ENCODE results near the gene CX3CR1. TPM values are rescaled to one million over a fixed set of nuclear protein-coding genes. Genes with fewer than 3 reads are reported as not detected.

The CX3CR1 gene
- total RNA-seq, 1 experiment from 2014 or later, result not detected

DNA sequence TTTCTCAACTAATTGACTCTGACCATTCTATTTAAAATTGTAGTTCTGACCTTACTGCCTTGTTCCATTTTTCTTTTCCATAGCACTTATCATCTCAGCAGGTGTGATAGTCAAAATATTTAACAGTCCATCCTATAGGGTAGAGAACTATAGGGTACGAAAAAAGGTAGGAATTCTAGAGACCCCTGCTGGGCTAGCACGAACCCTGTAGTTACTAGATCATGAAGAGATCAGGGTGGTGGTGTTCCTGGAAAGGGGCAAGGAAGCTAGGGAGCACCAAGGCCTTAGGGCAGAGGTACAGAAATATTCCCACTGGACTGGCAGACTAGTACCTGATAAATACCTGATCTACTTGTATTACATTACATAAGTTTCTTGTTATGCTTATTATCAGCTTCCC lies 55.5 kb downstream of the CX3CR1 start:
- intact Hi-C loops (cut with micrococcal nuclease; ENCODE audit: unreplicated experiment) (no loop called here), in situ Hi-C loops (cut with HindIII; ENCODE audit: low pct_unique_long_range_greater_than_20kb, low sequenced_read_pairs) (no loop called here)
- Histone ChIP-seq H3K27ac (ENCODE audit: low read length) (no peak overlapping the region), H3K27me3 (ENCODE audit: control insufficient read depth, insufficient read depth, low read length) (peaks cover 4% of the 10 kb centered on the region; the same call in 1 of the 2 replicates), H3K9me3 (ENCODE audit: control insufficient read depth, insufficient read depth, low read depth, low read length) (no peaks in the 10 kb centered on the region), H3K4me1 (ENCODE audit: control insufficient read depth, insufficient read depth, low read length) (no peaks in the 10 kb centered on the region), H3K36me3 (ENCODE audit: control insufficient read depth, insufficient read depth, low read length) (no peaks in the 10 kb centered on the region), H3K4me3 (ENCODE audit: low read depth in 2 of 2, low read length in 2 of 2) (no peak overlapping the region)
- BruUV-seq (replicated peaks), result no TSS peak
- DNase-seq (ENCODE audit: low read depth, low spot score) (no peak), ATAC-seq (no peak)
- CTCF ChIA-PET, result no interaction called here
- no peak for TF ChIP-seq POLR2AphosphoS5 (IDR thresholded peaks at IDR 0.05; ENCODE audit: low read depth, low read length)
- TF ChIP-seq, protein P1, sequence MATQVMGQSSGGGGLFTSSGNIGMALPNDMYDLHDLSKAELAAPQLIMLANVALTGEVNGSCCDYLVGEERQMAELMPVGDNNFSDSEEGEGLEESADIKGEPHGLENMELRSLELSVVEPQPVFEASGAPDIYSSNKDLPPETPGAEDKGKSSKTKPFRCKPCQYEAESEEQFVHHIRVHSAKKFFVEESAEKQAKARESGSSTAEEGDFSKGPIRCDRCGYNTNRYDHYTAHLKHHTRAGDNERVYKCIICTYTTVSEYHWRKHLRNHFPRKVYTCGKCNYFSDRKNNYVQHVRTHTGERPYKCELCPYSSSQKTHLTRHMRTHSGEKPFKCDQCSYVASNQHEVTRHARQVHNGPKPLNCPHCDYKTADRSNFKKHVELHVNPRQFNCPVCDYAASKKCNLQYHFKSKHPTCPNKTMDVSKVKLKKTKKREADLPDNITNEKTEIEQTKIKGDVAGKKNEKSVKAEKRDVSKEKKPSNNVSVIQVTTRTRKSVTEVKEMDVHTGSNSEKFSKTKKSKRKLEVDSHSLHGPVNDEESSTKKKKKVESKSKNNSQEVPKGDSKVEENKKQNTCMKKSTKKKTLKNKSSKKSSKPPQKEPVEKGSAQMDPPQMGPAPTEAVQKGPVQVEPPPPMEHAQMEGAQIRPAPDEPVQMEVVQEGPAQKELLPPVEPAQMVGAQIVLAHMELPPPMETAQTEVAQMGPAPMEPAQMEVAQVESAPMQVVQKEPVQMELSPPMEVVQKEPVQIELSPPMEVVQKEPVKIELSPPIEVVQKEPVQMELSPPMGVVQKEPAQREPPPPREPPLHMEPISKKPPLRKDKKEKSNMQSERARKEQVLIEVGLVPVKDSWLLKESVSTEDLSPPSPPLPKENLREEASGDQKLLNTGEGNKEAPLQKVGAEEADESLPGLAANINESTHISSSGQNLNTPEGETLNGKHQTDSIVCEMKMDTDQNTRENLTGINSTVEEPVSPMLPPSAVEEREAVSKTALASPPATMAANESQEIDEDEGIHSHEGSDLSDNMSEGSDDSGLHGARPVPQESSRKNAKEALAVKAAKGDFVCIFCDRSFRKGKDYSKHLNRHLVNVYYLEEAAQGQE (IDR thresholded peaks at IDR 0.05; ENCODE audit: insufficient read depth in 1 of 2, low read depth in 2 of 2, low read length in 1 of 2), result no peak
- no peak for TF ChIP-seq SIN3A (IDR thresholded peaks at IDR 0.05; ENCODE audit: borderline replicate concordance, insufficient read depth, low read depth, low read length)
- POLR2A ChIA-PET, result no interaction called here

DNA sequence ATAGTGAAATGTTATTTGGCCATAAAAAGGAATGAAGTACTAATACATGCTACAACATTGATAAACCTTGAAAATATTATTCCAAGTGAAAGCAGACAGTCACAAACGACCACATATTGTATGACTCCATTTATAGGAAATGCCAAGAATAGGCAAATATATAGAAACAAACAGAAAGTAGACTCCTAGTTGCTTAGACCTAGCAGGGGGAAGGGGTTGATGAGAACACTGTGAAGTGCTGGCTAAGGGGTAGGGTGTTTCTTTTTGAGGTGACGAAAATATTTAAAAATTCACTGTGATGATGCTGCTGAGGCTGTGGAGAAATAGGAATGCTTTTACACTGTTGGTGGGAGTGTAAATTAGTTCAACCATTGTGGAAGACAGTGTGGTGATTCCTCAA lies 56.9 kb downstream of the CX3CR1 start:
- no peak for ATAC-seq
- TF ChIP-seq, protein P2, sequence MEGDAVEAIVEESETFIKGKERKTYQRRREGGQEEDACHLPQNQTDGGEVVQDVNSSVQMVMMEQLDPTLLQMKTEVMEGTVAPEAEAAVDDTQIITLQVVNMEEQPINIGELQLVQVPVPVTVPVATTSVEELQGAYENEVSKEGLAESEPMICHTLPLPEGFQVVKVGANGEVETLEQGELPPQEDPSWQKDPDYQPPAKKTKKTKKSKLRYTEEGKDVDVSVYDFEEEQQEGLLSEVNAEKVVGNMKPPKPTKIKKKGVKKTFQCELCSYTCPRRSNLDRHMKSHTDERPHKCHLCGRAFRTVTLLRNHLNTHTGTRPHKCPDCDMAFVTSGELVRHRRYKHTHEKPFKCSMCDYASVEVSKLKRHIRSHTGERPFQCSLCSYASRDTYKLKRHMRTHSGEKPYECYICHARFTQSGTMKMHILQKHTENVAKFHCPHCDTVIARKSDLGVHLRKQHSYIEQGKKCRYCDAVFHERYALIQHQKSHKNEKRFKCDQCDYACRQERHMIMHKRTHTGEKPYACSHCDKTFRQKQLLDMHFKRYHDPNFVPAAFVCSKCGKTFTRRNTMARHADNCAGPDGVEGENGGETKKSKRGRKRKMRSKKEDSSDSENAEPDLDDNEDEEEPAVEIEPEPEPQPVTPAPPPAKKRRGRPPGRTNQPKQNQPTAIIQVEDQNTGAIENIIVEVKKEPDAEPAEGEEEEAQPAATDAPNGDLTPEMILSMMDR (IDR thresholded peaks at IDR 0.05), result no peak
- TF ChIP-seq TCF7L2 (IDR thresholded peaks at IDR 0.05; ENCODE audit: low read depth, low read length) (no peak), SIN3A (IDR thresholded peaks at IDR 0.05; ENCODE audit: borderline replicate concordance, insufficient read depth, low read depth, low read length) (no peak), POLR2AphosphoS5 (IDR thresholded peaks at IDR 0.05; ENCODE audit: low read depth, low read length) (no peak)
- TF ChIP-seq, protein P1 (IDR thresholded peaks at IDR 0.05; ENCODE audit: insufficient read depth in 1 of 2, low read depth in 2 of 2, low read length in 1 of 2), result no peak
- CTCF ChIA-PET, result no interaction called here
- Histone ChIP-seq H3K4me3 (ENCODE audit: low read depth in 2 of 2, low read length in 2 of 2) (no peak overlapping the region), H3K27ac (ENCODE audit: low read length) (no peak overlapping the region), H3K27me3 (ENCODE audit: control insufficient read depth, insufficient read depth, low read length) (no peaks in the 10 kb centered on the region), H3K4me1 (ENCODE audit: control insufficient read depth, insufficient read depth, low read length) (no peaks in the 10 kb centered on the region), H3K9me3 (ENCODE audit: control insufficient read depth, insufficient read depth, low read depth, low read length) (no peaks in the 10 kb centered on the region), H3K36me3 (ENCODE audit: control insufficient read depth, insufficient read depth, low read length) (no peaks in the 10 kb centered on the region)
- BruUV-seq (replicated peaks), result no TSS peak
- in situ Hi-C loops (cut with HindIII; ENCODE audit: low pct_unique_long_range_greater_than_20kb, low sequenced_read_pairs), result no loop called here
- POLR2A ChIA-PET, result no interaction called here
- DNase-seq (ENCODE audit: low read depth, low spot score), result no peak
- intact Hi-C loops (cut with micrococcal nuclease; ENCODE audit: unreplicated experiment), result no loop called here

Data from Panc1 (cell line).